Measurements from ENCODE around the gene DTNB.

DTNB gene

DNA sequence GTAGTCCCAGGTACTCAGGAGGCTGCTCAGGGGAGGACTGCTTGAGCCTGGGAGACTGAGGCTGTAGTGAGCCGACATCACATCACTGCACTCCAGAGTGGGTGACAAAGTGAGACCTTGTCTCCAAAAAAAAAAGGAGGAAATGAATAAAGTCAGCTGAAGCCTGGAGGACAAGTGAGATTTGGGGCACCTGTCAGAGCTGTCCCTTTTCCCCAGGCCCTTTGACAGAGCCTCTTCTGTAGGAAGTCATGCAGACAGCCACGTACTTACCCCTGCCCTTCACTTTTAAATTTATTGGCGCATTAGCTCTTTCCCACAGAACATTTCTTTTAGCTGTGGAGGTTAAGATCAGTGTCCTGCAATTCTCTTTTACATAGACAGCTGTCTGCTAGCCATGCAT, 180.7 kb downstream of the DTNB start:
- no peak for DNase-seq
- in situ Hi-C loops (cut with HindIII; ENCODE audit: low pct_ligation_motif_present, low pct_unique_long_range_greater_than_20kb, low sequenced_read_pairs) = no loop called here

DNA sequence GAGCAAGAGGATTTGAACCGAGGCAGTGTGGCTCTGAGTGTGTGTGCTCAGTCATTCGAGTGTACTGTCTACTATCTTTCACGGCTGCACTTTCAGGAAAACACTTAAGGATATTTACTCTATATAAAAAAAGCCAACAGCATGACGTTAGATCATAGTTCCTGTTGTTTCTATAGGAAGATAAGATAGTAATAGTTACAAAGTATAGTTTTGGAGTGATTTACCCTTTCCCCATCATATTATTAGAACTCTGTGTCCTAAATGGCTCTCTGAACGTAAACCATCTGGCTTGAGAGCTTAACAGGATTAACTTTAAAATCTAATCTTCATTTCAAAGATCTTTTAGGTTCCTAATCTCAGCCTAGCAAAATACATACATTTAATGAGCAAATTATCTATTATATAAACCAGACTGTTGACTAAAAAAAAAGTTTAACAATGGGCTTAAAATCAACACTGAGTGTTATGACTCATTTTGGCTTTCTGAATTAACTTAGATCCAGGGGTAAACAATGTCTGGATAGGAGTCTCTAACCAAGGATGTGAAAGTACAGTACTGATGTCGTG, 181.3 kb downstream of the DTNB start:
- DNase-seq = no peak
- in situ Hi-C loops (cut with HindIII; ENCODE audit: low pct_ligation_motif_present, low pct_unique_long_range_greater_than_20kb, low sequenced_read_pairs) = no loop called here

DNA sequence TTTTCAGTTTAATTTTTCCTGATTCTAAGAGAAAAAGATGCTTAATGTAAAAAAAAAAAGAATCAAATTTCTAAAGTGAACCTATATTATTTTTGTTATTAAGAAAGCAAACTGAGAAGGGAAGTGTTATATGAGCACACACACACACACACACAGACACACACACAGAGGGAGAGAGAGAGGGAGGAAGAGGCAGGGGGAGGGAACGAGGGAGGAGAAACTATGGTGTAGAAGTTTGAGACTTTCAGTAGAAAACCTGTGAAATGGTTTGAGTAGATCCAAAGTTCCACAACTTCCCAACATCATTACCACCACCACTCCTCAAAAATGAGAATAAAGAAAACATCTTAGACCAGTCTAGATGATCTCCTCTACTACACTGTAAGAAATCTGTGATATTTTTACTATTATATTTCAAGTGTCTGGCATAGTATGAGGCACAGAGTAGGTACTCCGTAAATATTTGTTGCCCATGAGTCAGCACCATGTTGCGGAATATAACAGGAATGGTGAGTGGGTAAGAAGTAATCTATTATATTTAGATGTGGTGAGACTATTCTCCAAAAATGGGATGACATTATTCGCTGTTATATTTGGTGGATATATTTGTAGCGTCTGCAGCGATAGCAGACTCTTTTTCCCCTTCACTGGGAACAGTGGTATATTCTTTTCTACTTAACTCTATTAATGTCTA, 182.2 kb downstream of the DTNB start:
- in situ Hi-C loops (cut with HindIII; ENCODE audit: low pct_ligation_motif_present, low pct_unique_long_range_greater_than_20kb, low sequenced_read_pairs) = no loop called here
- no peak for DNase-seq

DNA sequence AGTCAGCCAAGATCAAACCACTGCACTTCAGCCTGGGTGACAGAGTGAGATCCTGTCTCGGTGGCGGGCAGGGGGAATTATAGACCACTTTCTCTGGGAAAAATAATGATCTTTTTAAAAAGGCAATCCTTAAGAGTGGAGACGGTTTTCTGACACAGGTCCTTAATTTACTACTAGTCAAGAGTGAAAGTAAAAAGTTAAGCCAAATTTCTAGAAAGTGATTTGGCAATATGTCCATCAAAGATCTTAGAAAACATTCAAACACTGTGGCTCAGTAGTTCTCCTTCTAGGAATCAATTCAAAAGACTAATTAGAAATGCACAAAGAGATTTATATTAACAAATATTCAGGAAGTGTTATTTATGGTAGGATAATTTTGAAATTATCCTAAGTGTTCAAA, 183.2 kb downstream of the DTNB start:
- in situ Hi-C loops (cut with HindIII; ENCODE audit: low pct_ligation_motif_present, low pct_unique_long_range_greater_than_20kb, low sequenced_read_pairs) = no loop called here
- DNase-seq = no peak

DNA sequence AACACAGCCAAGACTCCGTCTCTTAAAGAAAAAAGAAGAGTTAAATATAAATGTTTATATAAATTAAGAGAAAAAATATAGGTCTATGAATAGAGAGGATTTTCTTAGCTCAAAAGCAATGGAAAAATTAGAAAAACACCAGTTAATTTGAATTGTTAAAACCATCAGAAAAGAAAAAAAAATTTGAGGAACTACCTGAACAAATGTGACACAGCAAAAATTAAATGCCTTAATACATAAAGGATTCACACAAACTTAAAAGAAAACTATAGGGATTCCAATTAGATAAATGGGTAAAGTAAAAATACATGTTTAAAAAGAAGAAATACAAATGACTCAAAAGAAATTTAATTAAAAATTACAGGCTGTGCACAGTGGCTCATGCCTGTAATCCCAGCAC, 183.7 kb downstream of the DTNB start:
- in situ Hi-C loops (cut with HindIII; ENCODE audit: low pct_ligation_motif_present, low pct_unique_long_range_greater_than_20kb, low sequenced_read_pairs) = no loop called here
- DNase-seq = no peak

DNA sequence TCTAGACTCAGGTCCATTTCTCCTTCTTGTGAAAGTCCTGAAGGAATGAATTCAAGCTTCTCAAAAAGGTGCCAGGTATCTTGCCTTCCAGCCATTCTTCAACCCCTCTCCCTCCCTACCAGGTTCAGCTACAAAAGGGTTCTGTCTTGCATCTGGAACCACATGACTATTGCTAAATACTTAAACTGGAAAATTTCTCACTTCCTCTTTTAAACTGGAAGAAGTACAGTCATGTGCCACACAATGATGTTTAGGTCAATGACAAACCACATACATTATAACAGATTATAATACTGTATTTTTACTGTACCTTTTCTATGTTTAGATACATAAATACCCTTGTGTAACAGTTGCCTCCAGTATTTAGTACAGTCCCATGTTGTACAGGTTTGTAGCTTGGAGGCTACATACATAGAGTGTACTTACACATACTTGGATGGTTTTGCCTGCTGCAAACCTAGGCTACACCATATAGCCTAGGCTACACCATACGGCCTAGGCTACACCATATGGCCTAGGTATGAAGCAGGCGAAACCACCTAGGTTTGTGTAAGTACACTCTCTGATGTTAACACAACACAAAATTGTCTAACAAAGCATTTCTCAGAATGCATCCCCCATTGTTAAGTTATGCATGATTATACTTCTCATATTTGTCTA, 189.6 kb downstream of the DTNB start:
- DNase-seq = no peak
- in situ Hi-C loops (cut with HindIII; ENCODE audit: low pct_ligation_motif_present, low pct_unique_long_range_greater_than_20kb, low sequenced_read_pairs) = no loop called here

DNA sequence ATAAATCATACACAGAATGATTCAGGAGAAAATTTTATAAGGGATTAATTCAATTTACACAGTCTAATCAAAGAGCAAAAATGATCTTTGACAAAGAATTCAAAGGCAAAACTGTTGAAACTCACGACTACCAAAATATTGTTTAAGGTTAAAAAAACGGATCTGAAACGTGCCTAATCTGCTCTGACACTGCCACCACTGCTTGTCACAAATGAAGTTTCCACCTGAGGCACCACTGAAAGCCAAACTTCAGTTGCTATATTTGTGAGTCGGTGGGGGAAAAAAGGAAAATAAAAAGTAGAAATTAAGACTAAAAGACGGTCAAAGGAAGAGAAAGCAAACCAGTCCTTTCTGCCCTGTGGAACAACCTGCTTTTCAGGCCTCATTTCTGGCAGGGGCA, 191.0 kb downstream of the DTNB start:
- no peak for DNase-seq
- in situ Hi-C loops (cut with HindIII; ENCODE audit: low pct_ligation_motif_present, low pct_unique_long_range_greater_than_20kb, low sequenced_read_pairs) = no loop called here

DNA sequence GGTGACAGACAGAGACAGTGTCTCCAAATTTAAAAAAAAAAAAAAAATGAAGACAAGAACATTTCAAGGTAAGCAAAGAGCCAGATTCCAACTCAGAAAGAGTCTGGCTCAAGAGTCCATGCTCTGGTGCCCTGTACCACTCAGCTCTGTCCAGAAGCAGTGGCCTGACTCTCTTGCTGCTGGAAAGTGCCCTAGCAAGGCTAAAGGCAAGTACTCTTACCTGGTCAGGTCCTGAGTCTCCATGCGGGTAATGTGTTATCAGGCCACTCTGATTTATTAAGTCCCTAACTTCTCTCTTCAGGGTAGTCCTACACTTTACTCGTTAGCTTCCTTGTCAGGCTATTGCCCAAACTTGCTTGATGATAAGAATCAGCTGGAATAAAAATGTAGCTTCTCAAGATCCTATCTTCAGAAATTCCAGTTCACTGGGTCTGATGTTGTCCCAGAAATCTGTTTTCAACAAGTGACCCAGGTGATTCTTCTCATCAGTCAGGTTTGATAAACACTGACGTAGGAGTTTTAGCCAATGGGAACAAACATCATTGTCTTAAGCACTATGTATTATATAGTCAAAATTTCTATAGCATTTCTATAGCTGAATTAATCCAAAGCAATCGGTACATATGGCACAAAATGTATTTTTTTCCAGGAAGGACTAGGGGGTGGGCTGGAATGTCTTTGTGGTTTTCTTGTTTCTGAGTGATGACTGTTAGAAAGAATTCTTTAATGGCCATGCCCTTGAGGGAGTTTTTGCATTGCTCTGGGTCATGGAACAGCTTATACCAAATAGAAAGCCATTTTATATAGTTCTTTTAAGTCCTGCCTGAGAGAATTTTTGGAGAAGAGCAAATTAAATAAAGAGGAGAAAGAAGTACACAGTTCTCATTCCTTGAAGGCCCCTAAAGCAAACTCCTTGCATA, 191.7 kb downstream of the DTNB start:
- peak; percentile 15 for DNase-seq
- in situ Hi-C loops (cut with HindIII; ENCODE audit: low pct_ligation_motif_present, low pct_unique_long_range_greater_than_20kb, low sequenced_read_pairs) = no loop called here

DNA sequence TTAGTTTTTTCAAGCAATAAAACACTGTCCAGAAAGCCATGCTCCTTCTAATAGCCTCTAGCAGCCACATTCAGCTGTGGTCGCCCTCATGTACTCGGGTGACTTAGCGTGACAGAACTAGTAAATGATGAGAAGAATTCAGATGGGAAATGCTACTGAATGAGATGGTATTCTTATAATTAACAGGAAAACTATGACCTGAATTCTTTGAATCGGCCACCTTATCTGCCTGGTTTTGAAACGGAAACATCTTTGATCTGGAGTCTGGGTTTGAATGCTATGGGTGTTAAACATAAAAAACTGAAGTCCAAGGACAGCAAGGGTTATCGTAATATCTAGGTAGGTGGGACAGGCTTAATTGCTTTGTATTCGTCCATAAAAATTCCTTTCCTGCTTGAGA, 192.8 kb downstream of the DTNB start:
- DNase-seq = no peak
- in situ Hi-C loops (cut with HindIII; ENCODE audit: low pct_ligation_motif_present, low pct_unique_long_range_greater_than_20kb, low sequenced_read_pairs) = no loop called here

DNA sequence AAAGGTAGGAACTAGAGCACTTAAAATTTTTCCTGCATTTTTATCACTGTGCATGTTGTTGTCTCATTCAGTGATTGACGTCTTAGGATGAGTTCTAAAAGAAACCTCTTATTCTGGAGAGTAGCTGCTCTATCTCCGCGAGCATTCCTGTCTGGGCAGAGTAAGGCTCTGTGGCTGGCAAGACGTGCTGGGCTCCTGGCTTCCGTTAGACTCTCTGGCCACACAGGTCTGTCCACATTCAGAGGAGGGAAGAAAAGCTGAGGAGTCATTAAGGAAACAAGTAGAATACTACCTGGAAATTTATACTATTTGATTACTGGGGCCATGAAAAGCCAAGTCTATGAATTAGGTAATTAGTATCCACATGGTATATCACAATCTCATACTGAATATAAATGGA, 193.6 kb downstream of the DTNB start:
- in situ Hi-C loops (cut with HindIII; ENCODE audit: low pct_ligation_motif_present, low pct_unique_long_range_greater_than_20kb, low sequenced_read_pairs) = no loop called here
- no peak for DNase-seq

DNA sequence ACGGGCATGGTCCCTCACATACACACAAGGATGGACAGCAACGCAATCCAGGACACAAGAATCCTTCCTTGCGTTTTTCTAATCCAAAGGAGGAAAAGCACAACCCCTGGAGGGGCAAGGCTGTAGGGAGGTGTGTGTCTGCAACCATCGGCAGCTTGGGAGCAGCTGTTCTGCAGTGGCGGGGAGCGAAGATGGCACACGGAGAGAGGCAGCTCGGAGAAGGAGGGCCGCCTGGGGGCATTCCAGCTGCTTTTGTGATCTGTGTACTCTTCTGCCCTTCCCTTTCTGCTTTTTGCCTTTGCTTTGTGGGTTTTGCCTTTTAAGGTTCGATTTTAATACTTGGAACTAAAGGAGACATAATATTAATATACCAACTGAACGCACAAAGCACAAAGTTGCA, 194.6 kb downstream of the DTNB start:
- DNase-seq = no peak
- in situ Hi-C loops (cut with HindIII; ENCODE audit: low pct_ligation_motif_present, low pct_unique_long_range_greater_than_20kb, low sequenced_read_pairs) = no loop called here

DNA sequence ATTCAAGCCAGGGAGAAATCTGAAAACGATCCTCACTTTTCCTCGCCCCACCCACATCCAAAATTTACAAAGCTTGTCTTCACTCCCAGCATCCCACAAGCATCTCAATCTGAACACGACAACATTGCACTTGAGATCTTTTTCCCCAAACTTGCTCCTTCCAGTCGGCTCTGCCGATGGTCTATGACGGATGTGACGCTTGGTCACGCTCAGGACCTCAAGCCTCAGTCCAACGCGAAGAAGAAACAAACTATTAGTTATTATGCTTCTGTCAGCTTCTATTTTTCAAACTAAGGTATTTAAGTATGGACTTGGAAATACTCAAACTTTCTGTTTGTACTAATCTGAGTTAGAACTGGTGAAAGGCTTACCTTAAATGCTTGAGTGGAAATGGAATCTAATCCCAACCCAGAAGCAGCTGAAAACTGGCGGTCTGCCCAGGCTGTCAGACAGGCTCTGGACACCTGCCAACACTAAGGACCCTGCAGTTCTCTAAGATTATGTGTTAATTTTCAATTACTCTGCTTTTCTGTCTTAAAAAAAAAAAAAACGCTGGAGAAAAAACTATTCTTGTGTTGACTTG, 199.5 kb downstream of the DTNB start:
- in situ Hi-C loops (cut with HindIII; ENCODE audit: low pct_ligation_motif_present, low pct_unique_long_range_greater_than_20kb, low sequenced_read_pairs) = no loop called here
- peak; percentile 24 for DNase-seq

DNA sequence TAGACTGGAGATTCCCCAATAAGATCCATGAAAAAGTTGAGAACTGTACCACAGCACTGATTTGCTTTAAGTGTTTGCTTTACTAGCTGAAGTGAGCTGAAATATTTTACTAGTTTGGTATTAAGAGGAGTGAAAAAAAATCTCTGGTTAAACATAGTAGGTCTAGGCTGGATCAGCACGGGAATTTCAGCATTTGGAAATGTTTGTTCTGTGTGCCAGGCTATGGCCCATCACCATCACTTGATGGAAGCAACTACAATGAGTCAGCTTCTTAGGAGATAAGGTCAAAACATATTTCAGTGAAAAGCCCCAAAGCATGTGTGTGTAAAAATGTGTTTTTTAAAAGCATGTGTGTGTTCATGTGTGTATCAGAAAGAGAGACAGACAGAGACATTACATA, 200.2 kb downstream of the DTNB start:
- in situ Hi-C loops (cut with HindIII; ENCODE audit: low pct_ligation_motif_present, low pct_unique_long_range_greater_than_20kb, low sequenced_read_pairs) = no loop called here
- DNase-seq = no peak

DNA sequence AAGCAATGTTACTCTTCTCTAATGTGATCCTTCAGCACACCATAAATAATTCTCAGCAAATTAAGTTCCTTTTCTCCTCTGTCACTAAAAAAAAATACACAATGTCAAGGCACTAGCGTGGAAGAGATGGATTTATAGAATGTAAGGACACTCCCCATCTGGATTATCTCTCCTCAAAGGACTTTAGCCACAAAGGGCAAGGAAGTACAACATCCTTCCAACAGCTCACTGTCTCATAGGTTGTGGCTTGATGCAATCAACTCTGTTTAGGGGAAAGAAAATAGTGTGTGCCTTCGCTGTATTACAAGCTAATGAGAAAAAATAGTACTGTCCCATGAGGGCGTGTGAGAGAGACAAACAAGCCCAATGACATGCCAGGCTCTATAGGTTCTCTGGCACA, 202.6 kb downstream of the DTNB start:
- in situ Hi-C loops (cut with HindIII; ENCODE audit: low pct_ligation_motif_present, low pct_unique_long_range_greater_than_20kb, low sequenced_read_pairs) = no loop called here
- DNase-seq = no peak

DNA sequence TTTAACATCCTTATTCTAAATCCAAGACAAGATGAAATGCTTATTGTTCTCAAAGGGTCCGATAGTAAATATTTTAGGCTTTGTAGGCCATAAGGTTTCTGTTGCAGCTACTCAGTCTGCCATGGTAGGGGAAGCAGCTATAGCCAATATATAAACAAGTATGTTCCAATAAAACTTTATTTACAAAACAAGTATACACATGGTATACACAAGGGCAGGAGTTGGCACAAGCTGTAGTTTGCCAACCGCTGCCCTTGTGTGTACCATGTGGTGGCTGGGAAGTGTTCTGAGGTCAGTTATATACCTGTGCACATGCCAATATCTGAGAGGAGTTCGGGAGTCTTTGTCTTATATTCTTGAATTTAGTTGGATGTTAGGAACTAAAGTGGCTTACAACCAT, 205.6 kb downstream of the DTNB start:
- in situ Hi-C loops (cut with HindIII; ENCODE audit: low pct_ligation_motif_present, low pct_unique_long_range_greater_than_20kb, low sequenced_read_pairs) = no loop called here
- no peak for DNase-seq

DNA sequence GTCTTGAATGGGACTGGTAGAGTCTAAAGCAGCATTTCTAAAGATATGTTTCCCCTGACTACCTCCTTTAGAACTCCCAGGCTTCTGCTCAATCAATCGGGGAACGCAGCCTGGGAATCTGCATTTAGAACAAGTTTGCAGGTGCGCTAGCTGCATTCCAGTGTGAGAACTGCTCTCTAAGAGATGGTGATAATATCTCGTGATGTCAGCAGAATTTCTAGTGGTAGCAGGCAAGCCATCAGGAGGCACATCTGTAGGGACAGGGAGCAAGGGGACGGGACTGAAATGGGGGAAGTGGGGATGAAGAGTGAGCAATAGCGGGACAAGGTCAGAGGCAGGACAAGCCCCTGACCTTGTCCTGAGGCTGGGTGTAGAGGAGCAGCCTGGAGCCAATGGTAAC, 211.4 kb downstream of the DTNB start:
- in situ Hi-C loops (cut with HindIII; ENCODE audit: low pct_ligation_motif_present, low pct_unique_long_range_greater_than_20kb, low sequenced_read_pairs) = no loop called here
- no peak for DNase-seq

DNA sequence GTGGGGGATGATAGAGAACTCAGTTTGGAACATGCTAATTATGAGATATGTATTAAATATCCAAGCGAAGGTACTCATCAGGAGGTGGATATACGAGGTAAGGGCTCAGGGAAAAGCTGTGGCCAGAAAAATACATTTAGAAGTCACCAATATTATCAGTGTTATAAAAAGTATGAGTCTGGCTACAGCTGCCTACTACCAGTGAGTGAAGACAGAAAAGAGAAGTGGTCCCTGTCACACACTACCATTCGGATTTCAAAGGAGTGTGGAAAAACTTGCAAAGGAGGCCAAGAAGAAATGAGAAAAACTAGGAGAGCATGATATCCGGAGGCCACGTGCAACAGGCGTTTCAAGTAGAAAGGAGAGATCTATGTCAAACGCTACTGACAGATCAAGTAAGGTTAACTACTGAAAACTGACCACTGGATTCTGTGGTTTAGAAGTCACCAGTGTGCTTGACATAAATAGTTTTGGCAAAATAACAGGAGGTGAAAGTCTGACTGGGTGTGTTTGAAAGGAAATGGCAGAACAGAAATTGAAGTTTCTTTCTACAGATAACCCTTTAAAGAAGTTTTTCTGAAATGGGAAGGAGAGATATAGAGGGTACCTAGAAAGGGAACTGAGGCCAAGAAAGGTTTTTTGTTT, 213.0 kb downstream of the DTNB start:
- DNase-seq = no peak
- in situ Hi-C loops (cut with HindIII; ENCODE audit: low pct_ligation_motif_present, low pct_unique_long_range_greater_than_20kb, low sequenced_read_pairs) = no loop called here

DNA sequence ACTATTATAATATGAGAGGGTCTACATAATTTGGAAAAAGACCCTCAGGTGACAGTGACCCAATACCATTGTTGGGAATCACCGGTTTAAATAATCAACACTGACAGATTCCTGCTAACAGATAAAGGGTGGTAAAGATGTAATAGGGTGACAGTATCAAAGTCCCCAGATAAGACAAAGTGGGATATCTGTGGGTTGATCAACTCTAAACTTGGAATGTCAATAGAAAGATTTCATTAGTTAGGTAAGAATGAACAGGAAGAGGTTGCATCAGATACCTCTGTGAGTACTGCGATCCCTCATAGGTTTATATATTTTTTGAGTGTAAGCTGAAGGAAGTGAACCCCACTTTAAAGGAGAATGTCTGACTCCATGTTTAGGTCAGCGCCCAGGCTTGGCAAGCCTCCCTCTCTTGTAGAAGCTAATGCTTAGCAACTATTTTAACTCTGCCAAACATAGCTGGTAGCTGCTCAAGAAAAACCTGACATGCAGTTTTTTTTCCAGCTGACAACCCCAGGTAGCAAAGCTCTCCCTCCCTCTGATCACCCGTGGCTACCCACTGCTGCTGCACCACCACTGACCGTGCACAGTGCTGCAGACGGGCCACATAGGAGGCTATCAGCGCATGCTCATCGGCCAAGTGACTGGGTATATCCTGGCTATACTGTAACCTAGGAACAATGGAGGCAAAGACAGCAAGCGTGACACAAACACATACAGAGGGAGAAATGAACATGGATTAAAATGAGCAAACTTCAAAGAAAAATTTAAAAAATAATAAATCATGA, 218.4 kb downstream of the DTNB start:
- no peak for DNase-seq
- in situ Hi-C loops (cut with HindIII; ENCODE audit: low pct_ligation_motif_present, low pct_unique_long_range_greater_than_20kb, low sequenced_read_pairs) = no loop called here

Measured in ACHN (cell line).